Erythroblast (primary cell): ENCODE results near the gene MGAM2.

Experiments
- GATA1 ChIP-seq: IDR thresholded peaks from 2 replicates; pipeline ENCODE4 v1.6.1; 2011; ENCODE audit warnings: low read depth, mild to moderate bottlenecking, control low read depth, low read length, moderate library complexity
- POLR2A ChIP-seq: IDR thresholded peaks from 2 replicates; pipeline ENCODE4 v1.6.1; 2011; ENCODE audit warnings: mild to moderate bottlenecking, low read length

DNA sequence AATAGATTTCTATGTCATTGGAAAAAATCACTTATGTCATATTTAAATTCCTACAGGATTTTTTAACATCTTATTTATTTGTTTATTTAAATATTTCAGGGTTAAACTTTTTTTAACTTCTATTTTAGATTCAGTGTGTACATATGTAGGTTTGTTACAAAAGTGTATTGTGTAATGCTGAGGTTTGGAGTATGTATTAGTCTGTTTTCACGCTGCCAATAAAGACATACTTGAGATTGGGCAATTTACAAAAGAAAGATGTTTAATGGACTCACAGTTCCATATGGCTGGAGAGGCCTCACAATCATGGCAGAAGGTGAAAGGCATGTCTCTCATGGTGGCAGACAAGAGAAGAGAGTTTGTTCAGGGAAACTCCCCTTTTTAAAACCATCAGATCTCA, 65.4 kb downstream of the MGAM2 start:
- TF ChIP-seq POLR2A: no peak
- no peak for TF ChIP-seq GATA1
